PFSK-1 (cell line): ENCODE results near the gene FKBP1A.

ENCODE experiments used
- FOXP2 ChIP-seq: optimal IDR thresholded peaks from 2 replicates; pipeline ENCODE3; 2011; ENCODE audit warnings: borderline replicate concordance, control low read depth, inconsistent platforms; ENCODE audit not compliant: insufficient read depth; ENCODE audit errors: extremely low read length, extremely low read depth
- POLR2AphosphoS5 ChIP-seq: IDR thresholded peaks from 2 replicates; pipeline ENCODE4 v1.6.1; 2012; ENCODE audit warnings: low read depth, mild to moderate bottlenecking, control low read depth, low read length, moderate library complexity
- SIN3A ChIP-seq: IDR thresholded peaks from 2 replicates; pipeline ENCODE4 v1.6.1; 2012; ENCODE audit warnings: mild to moderate bottlenecking, low read length, moderate library complexity, borderline replicate concordance; ENCODE audit not compliant: insufficient read depth
- TAF1 ChIP-seq: IDR thresholded peaks from 2 replicates; pipeline ENCODE4 v1.6.1; 2012; ENCODE audit warnings: low read length, control low read depth, borderline replicate concordance; ENCODE audit not compliant: insufficient read depth
- TF ChIP-seq, protein P1 (sequence below), 2 experiments: IDR thresholded peaks; 2 replicates each; pipeline versions ENCODE4 v1.6.1 to v1.8.0; 2011 to 2012; ENCODE audit warnings: low read depth in 2 of 2, low read length in 2 of 2, control low read depth in 1 of 2, inconsistent platforms in 1 of 2, mild to moderate bottlenecking in 1 of 2, moderate library complexity in 1 of 2; ENCODE audit not compliant: insufficient read depth in 1 of 2

FKBP1A gene

DNA sequence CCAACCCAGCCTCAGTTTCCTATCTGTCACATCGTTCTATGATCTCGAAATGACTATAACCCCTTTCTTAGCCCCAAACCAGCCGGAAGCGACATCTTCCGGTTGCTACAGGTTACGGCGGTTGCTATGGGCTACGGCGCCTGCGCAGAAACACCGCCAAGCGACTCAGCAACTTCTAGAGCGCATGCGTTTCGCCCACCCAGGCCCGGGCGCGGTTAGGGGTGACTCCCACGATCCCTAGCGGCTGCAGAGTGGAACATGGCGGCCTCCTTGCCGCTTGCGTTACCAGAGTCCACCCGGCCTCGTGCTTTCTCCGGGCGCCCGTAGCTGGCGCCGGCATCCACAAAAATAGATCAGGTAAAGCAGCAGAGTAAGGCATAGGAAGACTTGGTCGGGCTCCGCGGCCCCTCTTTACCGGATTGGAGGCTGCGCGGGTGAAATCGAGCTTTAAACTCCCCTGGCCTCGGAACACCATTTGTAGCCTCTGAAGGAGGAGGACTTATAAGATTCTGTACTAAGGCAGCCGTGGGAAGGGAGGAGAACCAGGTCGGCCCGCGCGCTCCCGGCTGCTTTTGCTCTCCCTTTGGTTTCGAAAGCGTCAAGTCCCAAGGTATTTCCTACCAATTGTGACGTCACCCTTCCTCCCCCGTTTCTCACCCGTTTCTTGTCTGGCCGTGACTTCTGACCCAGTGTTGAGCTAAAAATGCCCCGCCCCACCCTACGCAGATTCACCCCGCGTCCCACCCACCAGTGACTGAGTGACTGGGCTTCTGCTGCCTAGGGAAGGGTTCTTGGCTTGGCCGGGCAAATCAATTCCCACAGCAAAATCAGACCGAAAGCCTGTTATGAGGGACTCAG is 67.5 kb downstream of the FKBP1A start:
- TF ChIP-seq TAF1 (peak; percentile 86), POLR2AphosphoS5 (peak; percentile 82), SIN3A (no peak)
- TF ChIP-seq, protein P1, sequence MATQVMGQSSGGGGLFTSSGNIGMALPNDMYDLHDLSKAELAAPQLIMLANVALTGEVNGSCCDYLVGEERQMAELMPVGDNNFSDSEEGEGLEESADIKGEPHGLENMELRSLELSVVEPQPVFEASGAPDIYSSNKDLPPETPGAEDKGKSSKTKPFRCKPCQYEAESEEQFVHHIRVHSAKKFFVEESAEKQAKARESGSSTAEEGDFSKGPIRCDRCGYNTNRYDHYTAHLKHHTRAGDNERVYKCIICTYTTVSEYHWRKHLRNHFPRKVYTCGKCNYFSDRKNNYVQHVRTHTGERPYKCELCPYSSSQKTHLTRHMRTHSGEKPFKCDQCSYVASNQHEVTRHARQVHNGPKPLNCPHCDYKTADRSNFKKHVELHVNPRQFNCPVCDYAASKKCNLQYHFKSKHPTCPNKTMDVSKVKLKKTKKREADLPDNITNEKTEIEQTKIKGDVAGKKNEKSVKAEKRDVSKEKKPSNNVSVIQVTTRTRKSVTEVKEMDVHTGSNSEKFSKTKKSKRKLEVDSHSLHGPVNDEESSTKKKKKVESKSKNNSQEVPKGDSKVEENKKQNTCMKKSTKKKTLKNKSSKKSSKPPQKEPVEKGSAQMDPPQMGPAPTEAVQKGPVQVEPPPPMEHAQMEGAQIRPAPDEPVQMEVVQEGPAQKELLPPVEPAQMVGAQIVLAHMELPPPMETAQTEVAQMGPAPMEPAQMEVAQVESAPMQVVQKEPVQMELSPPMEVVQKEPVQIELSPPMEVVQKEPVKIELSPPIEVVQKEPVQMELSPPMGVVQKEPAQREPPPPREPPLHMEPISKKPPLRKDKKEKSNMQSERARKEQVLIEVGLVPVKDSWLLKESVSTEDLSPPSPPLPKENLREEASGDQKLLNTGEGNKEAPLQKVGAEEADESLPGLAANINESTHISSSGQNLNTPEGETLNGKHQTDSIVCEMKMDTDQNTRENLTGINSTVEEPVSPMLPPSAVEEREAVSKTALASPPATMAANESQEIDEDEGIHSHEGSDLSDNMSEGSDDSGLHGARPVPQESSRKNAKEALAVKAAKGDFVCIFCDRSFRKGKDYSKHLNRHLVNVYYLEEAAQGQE (IDR thresholded peaks at IDR 0.05; ENCODE audit: insufficient read depth in 1 of 2, low read depth in 2 of 2, low read length in 2 of 2), result 0 out of 4 replicates have a peak, but pooled peaks have one; percentile 6 to 26

DNA sequence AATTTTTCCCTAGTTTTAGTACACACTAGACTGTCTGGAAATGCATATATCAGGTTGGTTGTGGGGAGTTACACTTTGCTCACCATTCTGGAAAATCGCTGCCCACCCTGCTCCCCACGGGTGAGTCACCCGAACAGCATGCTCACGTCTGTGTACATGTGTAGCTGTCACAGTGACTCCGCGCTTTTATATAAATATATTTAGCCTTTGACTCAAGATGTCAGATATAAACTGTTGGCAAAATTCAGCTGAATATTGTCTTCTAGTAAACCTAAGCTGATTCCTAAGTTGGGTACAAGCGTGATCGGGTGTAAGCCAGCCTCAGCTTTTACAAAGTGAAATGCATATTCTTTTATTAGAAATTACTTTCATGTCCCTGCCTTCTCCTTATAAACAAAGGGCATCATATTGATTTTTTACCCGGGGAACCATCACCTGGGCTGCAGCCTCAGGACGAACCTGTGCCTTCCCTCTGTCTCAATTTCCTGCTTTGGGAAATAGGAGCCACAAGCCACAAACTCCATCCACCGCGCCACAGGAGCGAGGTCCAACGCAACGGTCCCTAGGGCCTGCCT is 68.2 kb downstream of the FKBP1A start:
- TF ChIP-seq, protein P1 (IDR thresholded peaks at IDR 0.05; ENCODE audit: insufficient read depth in 1 of 2, low read depth in 2 of 2, low read length in 2 of 2), result no peak
- no peak for TF ChIP-seq TAF1
- no peak for TF ChIP-seq FOXP2
- no peak for TF ChIP-seq POLR2AphosphoS5
- no peak for TF ChIP-seq SIN3A

DNA sequence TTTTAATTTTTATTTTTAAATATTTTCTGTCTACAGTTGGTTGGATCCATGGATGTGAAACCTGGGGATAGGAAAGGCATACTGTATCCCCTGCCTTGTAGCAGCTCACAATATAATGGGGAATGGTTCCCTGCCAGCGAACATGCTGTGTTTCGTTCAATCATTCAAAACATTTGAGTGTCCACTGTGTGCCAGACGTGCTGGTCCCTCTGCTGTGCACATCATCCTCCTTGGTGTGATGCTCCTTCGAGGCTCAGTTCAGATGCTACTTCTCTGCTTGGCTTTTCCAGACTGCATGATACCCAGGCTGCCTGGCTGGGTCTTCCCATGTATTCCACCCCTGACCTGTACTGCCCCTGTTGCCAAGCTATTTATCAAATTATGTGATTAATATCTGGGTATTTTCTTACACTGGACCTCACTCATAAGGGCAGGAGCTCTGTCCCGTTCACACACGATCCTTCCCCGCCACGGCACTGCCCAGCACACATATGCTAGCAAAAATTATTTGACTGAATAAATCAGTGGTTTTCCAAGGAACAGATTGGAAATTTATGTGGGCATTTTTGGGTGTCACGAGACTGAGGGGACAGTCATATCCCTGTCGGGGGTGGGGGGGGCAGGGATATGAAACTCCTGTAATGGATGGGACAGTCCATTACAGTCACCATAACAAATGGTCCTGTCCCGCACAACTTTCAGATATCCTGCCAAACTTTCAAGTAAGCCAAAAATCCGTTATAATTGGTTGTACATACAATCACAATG is 68.8 kb downstream of the FKBP1A start:
- no peak for TF ChIP-seq POLR2AphosphoS5
- TF ChIP-seq, protein P1 (IDR thresholded peaks at IDR 0.05; ENCODE audit: insufficient read depth in 1 of 2, low read depth in 2 of 2, low read length in 2 of 2), result no peak
- TF ChIP-seq FOXP2, result no peak
- TF ChIP-seq TAF1, result no peak
- no peak for TF ChIP-seq SIN3A

DNA sequence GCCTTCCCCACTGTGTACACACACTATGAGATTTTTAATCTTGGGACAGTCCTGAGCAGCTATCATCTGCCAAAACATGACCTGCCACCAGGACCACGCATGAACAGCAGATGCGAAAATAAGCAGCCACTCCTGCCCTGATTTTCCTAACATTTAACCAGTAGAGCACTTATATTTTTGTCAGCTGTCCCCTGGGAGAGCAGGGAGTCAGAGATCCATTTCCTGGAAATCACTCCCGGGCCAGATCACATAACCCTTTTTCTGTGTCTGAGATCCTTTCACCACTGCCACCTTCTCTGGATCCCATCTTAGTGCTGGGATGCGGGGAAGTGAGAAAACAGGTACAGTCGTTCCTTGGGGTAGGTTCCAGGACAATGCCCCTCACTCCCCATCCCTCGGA is 69.6 kb downstream of the FKBP1A start:
- TF ChIP-seq, protein P1 (IDR thresholded peaks at IDR 0.05; ENCODE audit: insufficient read depth in 1 of 2, low read depth in 2 of 2, low read length in 2 of 2), result no peak
- TF ChIP-seq SIN3A, result no peak
- no peak for TF ChIP-seq TAF1
- TF ChIP-seq FOXP2, result no peak
